ENCODE results near the gene ADCY1.

The ADCY1 gene

DNA sequence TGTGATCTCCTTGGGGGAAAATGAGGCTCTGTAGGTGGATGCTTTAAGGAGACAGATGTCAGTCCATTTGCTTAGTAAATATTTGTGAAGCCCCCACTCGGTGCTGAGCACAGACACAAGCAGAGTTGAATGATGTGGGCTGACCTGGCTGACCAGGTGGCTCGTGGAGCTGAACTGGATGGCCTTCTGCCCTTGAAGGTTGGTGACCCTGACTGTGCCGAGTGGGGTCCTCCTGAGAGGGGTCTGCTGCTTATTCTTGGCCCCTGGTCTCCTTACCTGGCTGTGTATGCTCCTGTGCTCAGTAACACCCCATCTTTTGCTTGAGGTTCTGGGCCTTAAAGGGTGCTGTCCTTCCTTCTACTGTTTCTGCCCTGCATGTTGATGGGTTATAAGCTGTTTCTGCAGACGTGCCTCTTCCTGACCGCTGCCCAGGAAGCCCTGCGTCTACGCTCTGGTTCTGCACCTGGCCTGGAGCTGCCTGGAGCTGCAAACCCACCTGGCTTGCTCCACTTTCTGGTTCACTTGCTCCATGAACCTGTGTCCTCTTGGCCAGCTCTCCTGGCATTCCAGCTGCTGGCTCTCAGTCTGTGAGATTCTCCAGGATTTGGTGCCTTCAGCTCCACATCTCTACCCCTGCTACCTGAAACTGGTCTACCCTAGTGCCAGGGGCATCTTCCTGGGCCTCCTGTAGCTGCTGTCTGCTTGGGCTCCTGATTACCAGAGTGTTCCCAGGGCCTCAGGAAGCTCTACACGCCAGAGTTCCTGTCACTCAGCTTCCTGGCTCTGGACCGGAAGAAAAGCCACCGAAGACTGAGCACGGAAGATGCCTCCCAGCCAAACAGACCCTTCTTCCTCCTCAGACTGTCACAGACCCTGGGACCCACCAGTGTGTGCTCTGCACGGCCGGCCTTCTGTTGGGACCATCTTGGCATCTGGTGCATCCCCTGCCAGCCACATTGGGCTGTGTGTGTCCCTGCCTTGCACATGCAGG lies 76.5 kb downstream of the ADCY1 start:
- DNase-seq (ENCODE audit: low read depth, low spot score), result no peak

- no peak for DNase-seq (ENCODE audit: low read depth, low spot score)
Observed at GRCh38 chr7:45651540-45651939, 77.4 kb downstream of the ADCY1 start.

GRCh38 chr7:45652630-45653029 lies 78.5 kb downstream of the ADCY1 start:
- no peak for DNase-seq (ENCODE audit: low read depth, low spot score)

- no peak for DNase-seq (ENCODE audit: low read depth, low spot score)
Observed at GRCh38 chr7:45653209-45653907, 79.2 kb downstream of the ADCY1 start.

DNA sequence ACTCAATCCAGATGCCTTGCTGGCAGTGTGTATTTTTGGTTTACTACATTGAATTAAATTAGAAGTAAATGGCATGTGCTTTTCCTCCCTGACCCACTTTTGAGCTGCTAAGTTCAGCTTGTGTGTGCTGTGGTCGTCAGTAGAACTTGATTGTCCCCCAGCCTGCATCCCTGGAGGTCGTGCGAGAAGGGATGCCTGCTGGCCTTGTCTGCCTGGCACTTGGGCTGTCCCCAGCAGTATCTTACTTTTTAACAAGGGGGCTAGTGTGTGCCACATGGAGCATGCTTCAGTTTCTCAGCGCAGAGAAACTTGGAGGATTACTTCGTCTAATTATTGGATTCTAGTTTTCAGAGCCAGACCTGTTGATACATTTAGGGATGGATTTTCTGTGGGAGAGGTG lies 80.2 kb downstream of the ADCY1 start:
- DNase-seq (ENCODE audit: low read depth, low spot score), result no peak

DNA sequence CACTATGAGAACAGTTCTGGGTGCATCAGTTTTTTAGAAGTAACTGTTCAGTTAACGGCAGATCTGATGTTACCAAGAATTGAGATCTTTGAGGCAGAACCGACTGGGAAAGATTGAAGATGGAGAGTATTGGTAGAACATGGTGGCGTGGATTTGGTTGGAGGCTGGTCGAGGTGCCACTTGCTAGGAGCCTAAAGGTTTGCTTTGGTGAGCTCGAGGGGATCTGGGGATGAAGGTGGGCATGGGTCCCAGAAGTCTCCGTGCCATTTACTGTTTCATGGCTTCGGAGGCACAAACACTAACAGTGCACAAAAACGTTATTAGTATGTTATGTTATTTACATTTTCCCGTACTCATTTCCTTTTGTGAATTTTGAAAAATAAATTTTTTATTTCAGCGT lies 81.4 kb downstream of the ADCY1 start:
- no peak for DNase-seq (ENCODE audit: low read depth, low spot score)

- DNase-seq (ENCODE audit: low read depth, low spot score), result no peak
Observed at GRCh38 chr7:45656431-45656830, 82.3 kb downstream of the ADCY1 start.

GRCh38 chr7:45657136-45657889 lies 83.1 kb downstream of the ADCY1 start:
- no peak for DNase-seq (ENCODE audit: low read depth, low spot score)

- DNase-seq (ENCODE audit: low read depth, low spot score), result no peak
Observed at GRCh38 chr7:45657890-45658715, 83.9 kb downstream of the ADCY1 start.

DNA sequence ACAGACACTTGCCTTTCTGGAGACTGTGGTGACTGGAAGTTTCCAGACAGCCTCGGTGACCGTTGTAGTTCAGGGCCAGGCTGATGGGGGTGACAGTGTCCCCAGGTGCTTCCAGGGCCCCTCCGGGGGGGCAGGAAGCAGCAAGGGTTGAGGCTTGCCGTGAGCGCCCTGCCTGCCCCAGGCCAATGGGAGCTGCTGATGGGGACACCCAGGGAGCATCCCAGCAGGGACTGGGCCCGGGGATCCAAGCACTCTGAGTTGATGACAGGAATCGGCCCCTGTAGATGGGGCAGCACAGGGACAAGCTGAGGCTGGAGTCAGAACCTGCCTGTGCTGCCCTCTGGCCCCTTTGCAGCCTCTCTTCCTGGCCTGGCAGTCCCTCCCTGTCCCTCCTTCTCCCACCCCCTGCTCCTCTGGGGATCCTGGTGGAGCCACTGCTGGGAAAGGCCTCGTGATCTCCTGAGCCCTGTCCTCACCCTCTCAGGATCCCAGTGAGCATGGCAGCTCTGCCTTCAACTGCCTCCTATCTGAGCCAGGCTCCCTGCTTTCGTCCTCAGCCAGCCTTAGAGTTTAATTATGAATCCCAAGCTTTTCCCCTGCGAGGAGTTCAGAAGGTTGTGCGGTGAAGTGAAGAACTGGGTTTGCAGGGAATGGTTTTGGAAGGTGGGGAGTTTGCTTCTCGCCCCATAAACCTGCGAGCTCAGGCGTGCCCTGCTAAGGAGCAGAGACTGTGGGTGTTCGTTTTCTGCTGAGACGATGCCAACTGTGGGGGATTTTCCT lies 84.7 kb downstream of the ADCY1 start:
- DNase-seq (ENCODE audit: low read depth, low spot score), result no peak

- no peak for DNase-seq (ENCODE audit: low read depth, low spot score)
Observed at GRCh38 chr7:45659496-45660139, 85.5 kb downstream of the ADCY1 start.

GRCh38 chr7:45660201-45660900 lies 86.2 kb downstream of the ADCY1 start:
- no peak for DNase-seq (ENCODE audit: low read depth, low spot score)

DNA sequence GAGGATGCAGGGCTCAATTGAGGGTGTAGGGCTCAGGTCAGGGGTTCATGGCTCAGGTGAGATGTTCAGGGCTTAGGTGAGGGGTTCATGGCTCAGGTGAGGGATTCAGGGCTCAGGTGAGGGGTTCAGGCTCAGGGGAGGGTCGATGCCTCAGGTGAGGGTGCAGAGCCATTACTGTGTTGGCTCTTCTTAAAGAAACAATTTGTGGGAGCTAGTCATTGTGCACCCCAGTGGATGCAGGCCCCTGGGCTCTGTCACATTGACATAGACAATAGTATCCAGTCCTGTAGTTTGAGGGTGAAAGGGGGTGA lies 86.7 kb downstream of the ADCY1 start:
- DNase-seq (ENCODE audit: low read depth, low spot score), result no peak

DNA sequence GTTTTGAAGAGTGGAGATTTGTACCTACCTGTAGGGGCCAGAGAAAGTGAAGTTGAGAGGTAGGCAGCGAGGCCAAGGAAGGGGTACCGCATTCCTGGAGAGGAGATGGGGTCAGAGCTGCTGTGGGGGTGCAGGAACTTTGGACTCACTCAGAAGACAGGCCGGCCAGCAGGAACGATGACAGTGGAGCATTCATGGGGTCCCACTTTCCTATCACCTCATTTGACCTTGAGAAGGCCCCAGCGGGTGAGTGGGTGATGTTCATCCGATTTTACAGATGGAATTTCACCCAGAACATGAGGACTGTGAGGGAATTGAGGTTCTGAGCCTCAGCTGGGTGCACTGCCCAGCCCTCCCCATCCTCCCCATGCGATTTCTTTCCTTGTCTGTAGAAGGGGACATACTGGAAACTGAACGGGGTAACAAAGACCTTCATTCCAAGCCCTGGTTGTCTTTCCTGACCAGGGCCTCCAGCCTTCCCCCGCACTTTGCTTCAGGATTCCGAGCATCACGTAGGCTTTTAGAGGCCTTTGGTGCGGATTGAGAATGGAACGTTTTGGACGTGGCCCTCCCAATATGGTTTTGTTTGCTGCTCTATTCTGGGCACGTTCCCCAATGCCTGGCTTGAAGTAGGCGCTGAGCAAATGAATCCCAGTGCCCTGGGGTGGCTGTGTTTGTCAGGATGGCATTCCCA lies 87.3 kb downstream of the ADCY1 start:
- no peak for DNase-seq (ENCODE audit: low read depth, low spot score)

DNA sequence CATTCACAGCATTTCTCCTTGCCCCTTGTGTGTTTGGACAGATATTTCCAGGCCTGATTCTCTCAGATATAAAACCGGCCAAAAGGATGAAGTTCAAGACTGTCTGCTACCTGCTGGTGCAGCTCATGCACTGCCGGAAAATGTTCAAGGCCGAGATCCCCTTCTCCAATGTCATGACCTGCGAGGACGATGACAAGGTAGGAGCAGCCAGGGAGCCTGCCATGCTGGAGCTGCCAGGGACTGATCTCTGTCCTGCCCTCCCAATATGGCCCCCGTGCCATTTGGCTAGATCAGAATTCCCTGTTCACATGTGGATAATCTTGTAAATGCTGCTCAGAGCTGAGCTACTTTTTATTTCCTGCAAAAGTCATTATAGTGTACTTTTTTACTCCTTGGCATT lies 87.8 kb downstream of the ADCY1 start:
- DNase-seq (ENCODE audit: low read depth, low spot score), result no peak

DNA sequence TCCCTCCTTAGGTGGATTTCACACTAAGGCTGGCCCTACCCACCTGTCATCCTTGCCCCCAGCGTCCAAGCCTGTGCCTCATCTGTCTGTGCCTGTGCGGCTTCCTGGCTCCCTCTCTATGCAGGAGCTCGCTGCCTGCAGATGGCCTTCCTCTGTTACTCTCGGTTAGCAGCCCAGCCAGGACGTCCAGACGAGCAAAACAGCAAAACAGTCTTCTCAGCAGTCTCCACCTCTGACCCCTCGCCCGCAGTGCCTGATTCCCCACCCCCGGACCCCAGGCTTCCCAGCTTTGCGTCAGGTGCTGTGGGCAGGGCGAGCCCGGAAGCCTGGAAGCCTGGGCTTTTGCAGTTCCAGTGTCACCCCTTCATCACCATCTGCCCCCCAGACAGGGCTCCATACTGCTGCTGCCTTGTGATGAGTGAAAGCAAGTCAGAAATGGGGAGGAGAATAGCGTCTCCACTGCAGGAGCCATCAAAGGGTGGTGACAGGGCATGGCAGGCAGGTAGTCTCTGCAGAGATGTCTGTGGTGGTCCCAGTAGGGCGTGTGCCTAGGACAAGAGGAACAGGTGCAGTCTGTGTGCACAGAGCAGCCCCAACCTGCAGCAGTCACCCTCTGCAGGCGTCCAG lies 88.5 kb downstream of the ADCY1 start:
- DNase-seq (ENCODE audit: low read depth, low spot score), result no peak

GRCh38 chr7:45663167-45663921 lies 89.2 kb downstream of the ADCY1 start:
- DNase-seq (ENCODE audit: low read depth, low spot score), result no peak

All from activated naive CD8-positive, alpha-beta T cell treated with anti-CD3 and anti-CD28 coated beads, Interleukin-2, amount 50 U/mL, for 16 hours (primary cell).